Measurements from ENCODE around the gene PDE4D. TPM values are rescaled to one million over a fixed set of nuclear protein-coding genes. Genes with fewer than 3 reads are reported as not detected.

The PDE4D gene
- total RNA-seq, 1 donor from 2014 or later, result 50.0 TPM

DNA sequence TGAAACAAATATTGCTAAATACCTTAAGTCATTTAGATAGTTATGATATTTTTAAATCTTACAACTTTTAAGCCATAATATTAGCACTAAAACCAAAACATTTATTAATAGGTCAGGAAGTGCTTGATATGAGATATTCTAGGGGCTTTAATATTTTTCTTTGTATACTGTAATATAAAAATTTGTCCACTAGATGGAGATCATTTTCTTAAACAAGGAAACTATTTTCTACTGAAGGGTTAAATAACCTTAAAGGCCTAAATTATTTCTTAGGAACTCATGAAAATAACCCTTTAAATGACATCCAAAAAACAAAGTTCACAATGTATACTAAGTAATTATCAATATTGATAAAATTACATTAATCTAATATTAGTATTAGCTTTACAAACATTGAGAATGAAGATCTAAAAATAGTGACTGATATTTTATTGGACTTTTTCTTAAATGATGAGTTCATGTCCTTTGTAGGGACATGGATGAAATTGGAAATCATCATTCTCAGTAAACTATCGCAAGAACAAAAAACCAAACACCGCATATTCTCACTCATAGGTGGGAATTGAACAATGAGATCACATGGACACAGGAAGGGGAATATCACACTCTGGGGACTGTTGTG lies 675.0 kb downstream of the PDE4D start:
- peaks cover 12% of the 10 kb centered on the region for H3K4me1 Mint-ChIP-seq (ENCODE audit: unreplicated experiment)
- peaks cover 18% of the 10 kb centered on the region for H3K36me3 Mint-ChIP-seq
- no peaks in the 10 kb centered on the region for H3K9me3 Mint-ChIP-seq
- TF ChIP-seq, protein P1, sequence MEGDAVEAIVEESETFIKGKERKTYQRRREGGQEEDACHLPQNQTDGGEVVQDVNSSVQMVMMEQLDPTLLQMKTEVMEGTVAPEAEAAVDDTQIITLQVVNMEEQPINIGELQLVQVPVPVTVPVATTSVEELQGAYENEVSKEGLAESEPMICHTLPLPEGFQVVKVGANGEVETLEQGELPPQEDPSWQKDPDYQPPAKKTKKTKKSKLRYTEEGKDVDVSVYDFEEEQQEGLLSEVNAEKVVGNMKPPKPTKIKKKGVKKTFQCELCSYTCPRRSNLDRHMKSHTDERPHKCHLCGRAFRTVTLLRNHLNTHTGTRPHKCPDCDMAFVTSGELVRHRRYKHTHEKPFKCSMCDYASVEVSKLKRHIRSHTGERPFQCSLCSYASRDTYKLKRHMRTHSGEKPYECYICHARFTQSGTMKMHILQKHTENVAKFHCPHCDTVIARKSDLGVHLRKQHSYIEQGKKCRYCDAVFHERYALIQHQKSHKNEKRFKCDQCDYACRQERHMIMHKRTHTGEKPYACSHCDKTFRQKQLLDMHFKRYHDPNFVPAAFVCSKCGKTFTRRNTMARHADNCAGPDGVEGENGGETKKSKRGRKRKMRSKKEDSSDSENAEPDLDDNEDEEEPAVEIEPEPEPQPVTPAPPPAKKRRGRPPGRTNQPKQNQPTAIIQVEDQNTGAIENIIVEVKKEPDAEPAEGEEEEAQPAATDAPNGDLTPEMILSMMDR (conservative IDR thresholded peaks at IDR 0.05), result peak; percentile 78
- H3K4me3 Mint-ChIP-seq, result no peak overlapping the region
- H3K27me3 Mint-ChIP-seq, result no peaks in the 10 kb centered on the region
- no peak for DNase-seq (ENCODE audit: extremely low spot score, unreplicated experiment)
- H3K27ac Mint-ChIP-seq, result no peak overlapping the region

DNA sequence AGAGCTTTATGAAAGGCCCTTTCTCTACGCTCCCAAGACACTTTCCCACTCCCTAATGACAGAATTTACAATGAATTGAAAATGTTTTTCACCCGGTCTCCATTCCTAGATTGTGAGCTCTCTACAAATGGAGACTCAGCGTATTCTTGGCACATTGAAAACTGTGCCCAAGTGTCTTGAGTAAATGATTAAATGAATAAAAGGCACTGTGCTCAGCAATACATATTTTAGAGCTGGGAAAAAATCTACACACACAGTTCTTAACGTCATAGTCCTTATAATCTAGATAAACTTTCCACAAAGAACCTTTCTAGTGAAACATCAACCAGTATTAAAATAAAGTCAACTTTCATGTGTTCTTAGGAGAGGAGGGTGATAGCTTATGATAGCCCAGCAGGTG lies 676.7 kb downstream of the PDE4D start:
- Mint-ChIP-seq H3K27ac (peak overlapping the region; percentile 4), H3K27me3 (no peaks in the 10 kb centered on the region), H3K4me1 (ENCODE audit: unreplicated experiment) (peaks cover 7% of the 10 kb centered on the region), H3K4me3 (peak overlapping the region; percentile 44), H3K36me3 (peaks cover 24% of the 10 kb centered on the region), H3K9me3 (no peaks in the 10 kb centered on the region)
- TF ChIP-seq, protein P1 (conservative IDR thresholded peaks at IDR 0.05), result no peak
- no peak for DNase-seq (ENCODE audit: extremely low spot score, unreplicated experiment)

DNA sequence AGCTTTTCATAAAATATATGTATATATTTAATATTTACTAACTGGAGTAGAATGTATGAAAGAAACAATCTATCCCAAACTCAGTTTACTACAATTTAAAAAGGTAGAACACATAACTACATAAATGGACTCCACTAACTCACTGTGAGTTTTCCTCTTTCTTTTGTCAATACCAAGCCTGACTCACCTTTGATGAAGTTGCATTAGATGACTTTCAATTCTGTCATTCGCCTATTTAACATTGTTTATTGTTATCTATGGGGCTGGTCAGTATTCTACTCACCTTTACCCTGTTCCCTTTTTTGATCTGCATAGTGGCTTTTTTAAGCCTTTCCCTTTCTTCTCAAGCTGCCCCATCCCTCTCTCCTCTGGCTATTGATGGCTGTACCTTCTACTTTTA lies 680.9 kb downstream of the PDE4D start:
- DNase-seq (ENCODE audit: extremely low spot score, unreplicated experiment), result no peak
- peaks cover 9% of the 10 kb centered on the region for H3K4me1 Mint-ChIP-seq (ENCODE audit: unreplicated experiment)
- H3K9me3 Mint-ChIP-seq, result no peaks in the 10 kb centered on the region
- no peak overlapping the region for H3K4me3 Mint-ChIP-seq
- H3K27ac Mint-ChIP-seq, result no peak overlapping the region
- no peaks in the 10 kb centered on the region for H3K27me3 Mint-ChIP-seq
- H3K36me3 Mint-ChIP-seq, result peaks cover 24% of the 10 kb centered on the region
- TF ChIP-seq, protein P1 (conservative IDR thresholded peaks at IDR 0.05), result no peak

DNA sequence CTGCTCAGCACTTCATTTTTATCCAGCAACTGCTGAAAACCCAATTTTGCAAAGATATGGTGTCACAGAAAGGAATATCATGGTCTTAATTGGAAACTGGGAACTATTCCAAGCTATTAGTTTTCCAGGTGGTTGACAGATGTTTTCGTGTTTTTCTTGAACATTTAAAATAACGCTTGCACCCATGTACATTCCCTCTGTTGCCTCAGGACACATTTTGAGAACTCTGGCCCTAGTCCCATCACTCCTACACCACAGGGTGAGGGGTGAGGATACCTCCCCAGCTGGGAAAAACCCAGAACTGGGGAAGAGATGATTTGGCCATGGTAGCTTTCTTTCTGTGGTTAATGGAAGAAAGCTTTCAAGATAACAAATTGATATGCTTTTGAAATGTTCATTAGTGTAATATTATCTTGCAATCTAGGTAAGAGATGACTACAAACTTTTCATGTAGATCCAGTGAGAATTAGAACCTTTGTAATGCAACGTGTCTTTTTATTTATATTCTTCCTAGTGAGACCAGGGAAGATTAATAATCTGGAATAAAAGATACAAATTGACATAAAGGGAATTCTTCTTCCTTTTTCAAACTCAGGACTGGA lies 683.7 kb downstream of the PDE4D start:
- DNase-seq (ENCODE audit: extremely low spot score, unreplicated experiment), result no peak
- Mint-ChIP-seq H3K4me1 (ENCODE audit: unreplicated experiment) (peaks cover 9% of the 10 kb centered on the region), H3K9me3 (no peaks in the 10 kb centered on the region), H3K36me3 (peaks cover 26% of the 10 kb centered on the region), H3K27me3 (no peaks in the 10 kb centered on the region), H3K4me3 (no peak overlapping the region), H3K27ac (no peak overlapping the region)
- TF ChIP-seq, protein P1 (conservative IDR thresholded peaks at IDR 0.05), result no peak

DNA sequence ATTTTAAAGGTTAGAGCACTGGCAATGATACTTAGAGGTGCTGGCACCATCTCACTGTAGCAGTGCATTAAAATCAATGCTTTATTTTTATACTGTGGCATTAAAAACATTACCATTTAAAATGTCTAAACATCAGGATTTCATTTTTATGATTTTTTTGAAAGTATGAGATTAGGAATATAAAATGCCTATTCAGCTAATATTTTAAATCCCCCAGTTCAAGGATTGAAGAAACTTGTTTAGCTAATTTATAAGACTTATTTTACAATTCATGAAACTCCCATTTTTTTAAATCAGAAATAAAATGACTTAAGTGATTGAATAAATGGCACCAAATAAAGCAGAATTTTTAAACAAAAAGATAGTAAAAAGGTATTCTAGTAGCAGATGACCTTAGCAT lies 685.1 kb downstream of the PDE4D start:
- H3K9me3 Mint-ChIP-seq, result peaks cover 3% of the 10 kb centered on the region
- TF ChIP-seq, protein P1 (conservative IDR thresholded peaks at IDR 0.05), result no peak
- peaks cover 12% of the 10 kb centered on the region for H3K36me3 Mint-ChIP-seq
- no peaks in the 10 kb centered on the region for H3K27me3 Mint-ChIP-seq
- no peak overlapping the region for H3K4me3 Mint-ChIP-seq
- no peak overlapping the region for H3K27ac Mint-ChIP-seq
- H3K4me1 Mint-ChIP-seq (ENCODE audit: unreplicated experiment), result peaks cover 9% of the 10 kb centered on the region
- no peak for DNase-seq (ENCODE audit: extremely low spot score, unreplicated experiment)

Data from type B pancreatic cell (in vitro differentiated cells).